ENCODE results near the gene GRIN2A.

DNA sequence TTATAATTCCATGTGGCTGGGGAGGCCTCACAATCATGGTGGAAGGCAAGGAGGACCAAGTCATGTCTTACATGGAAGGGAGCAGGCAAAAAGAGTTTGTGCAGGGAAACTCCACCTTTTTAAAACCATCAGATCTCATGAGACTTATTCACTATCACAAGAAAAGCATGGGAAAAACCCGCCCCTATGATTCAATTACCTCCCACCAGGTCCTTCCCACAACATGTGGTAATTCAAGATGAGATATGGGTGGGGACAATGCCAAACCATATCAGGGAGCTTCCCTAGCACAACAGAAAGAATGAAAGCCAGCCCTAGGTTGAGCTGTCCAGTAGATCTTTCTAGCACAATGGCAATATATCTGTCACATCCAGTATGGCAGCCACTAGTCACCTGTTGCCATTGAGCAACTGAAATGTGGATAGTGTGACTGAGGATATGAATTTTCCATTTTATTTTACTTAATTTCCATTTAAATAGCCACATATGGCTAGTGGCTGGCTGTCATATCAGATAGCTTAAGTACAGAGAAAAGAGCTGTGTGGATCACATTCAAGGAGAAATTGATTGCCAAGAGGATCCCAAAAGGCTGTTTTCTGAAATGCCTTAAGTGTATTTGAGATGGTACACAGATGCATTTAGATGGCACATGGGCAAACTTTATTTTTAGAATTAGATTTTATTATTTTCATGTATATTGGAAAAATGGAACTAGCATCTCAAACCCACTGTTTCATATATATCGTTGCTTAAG lies 273.0 kb downstream of the GRIN2A start:
- no peak for TF ChIP-seq POLR2A (IDR thresholded peaks at IDR 0.05)
- TF ChIP-seq CTCF (IDR thresholded peaks at IDR 0.05 in 8 of 11, conservative IDR thresholded peaks at IDR 0.05 in 3 of 11) = no peak
- no peak for TF ChIP-seq POLR2AphosphoS5 (IDR thresholded peaks at IDR 0.05)

All from spleen (tissue), 7 donors.